Caco-2 (cell line): Measurements from ENCODE around the gene ANKRD22. TPM values are rescaled to one million over a fixed set of nuclear protein-coding genes. Genes with fewer than 3 reads are reported as not detected.

Source experiments
- BruUV-seq: library from RNA; stranded (reverse); fragments of 400-500 nt; replicated peaks from 2 replicates; lab custom pipeline; 2021; lab: Mats Ljungman, UMichigan
- CTCF ChIA-PET: fragments of 300-600 bp; sonication (Branson Sonifier 250); formaldehyde crosslinking; loops from one replicate; lab custom pipeline; 2022; ENCODE audit warnings: antibody characterized with exemption; lab: Charles Lee
- POLR2A ChIA-PET: fragments of 300-600 bp; sonication (Branson Sonifier 250); formaldehyde crosslinking; loops from one replicate; lab custom pipeline; 2022; ENCODE audit warnings: antibody characterized with exemption; lab: Charles Lee
- DNase-seq, 2 experiments: peaks; one replicate each; pipeline versions ENCODE4 v3.0.0 to v3.0.0-alpha.2; 2020 to 2022
- H3K27me3 ChIP-seq: replicated peaks from 2 replicates; pipeline ENCODE4 v1.6.0; 2011; ENCODE audit warnings: low read length; ENCODE audit not compliant: control insufficient read depth, insufficient read depth
- H3K36me3 ChIP-seq: 2 replicates; pipeline ENCODE4 v1.5.1; 2011; ENCODE audit warnings: low read length; ENCODE audit not compliant: control insufficient read depth, insufficient read depth
- H3K4me1 ChIP-seq: fragments of 250-450 bp; sonication (Bioruptor Pico); 2 replicates; pipeline ENCODE4 v1.5.1; 2020; ENCODE audit warnings: mild to moderate bottlenecking
- H3K4me3 ChIP-seq: 2 replicates; pipeline ENCODE4 v1.5.1; 2011; ENCODE audit warnings: low read depth, mild to moderate bottlenecking, control low read depth, low read length
- H3K9me3 ChIP-seq: fragments of 250-450 bp; sonication (Bioruptor Pico); 2 replicates; pipeline ENCODE4 v1.5.1; 2020; ENCODE audit warnings: mild to moderate bottlenecking, moderate library complexity
- H3K27ac Mint-ChIP-seq: one replicate; pipeline ENCODE4 v1.8.0; 2022; ENCODE audit warnings: mixed read lengths; ENCODE audit not compliant: unreplicated experiment
- H3K27me3 Mint-ChIP-seq: one replicate; pipeline ENCODE4 v1.8.0; 2022; ENCODE audit warnings: mixed read lengths; ENCODE audit not compliant: insufficient read depth, unreplicated experiment
- H3K36me3 Mint-ChIP-seq: one replicate; pipeline ENCODE4 v1.8.0; 2022; ENCODE audit warnings: mild to moderate bottlenecking, mixed read lengths; ENCODE audit not compliant: insufficient read depth, unreplicated experiment
- H3K4me1 Mint-ChIP-seq: one replicate; pipeline ENCODE4 v1.8.0; 2022; ENCODE audit warnings: low read depth, mixed read lengths; ENCODE audit not compliant: unreplicated experiment
- H3K4me3 Mint-ChIP-seq: one replicate; pipeline ENCODE4 v1.8.0; 2022; ENCODE audit warnings: mild to moderate bottlenecking, moderate library complexity, mixed read lengths; ENCODE audit not compliant: unreplicated experiment
- H3K9me3 Mint-ChIP-seq: one replicate; pipeline ENCODE4 v1.8.0; 2022; ENCODE audit warnings: mixed read lengths; ENCODE audit not compliant: unreplicated experiment
- CTCF ChIP-seq, 2 experiments: fragments of 200-600 bp in 1 of 2; IDR thresholded peaks; 1 replicate in 1 of 2; 2 replicates in 1 of 2; pipeline versions ENCODE4 v1.5.1 to v1.8.0; 2011 to 2022; ENCODE audit warnings: antibody characterized with exemption in 1 of 2, control low read depth in 1 of 2, inconsistent platforms in 1 of 2, low read depth in 1 of 2, low read length in 1 of 2, mild to moderate bottlenecking in 1 of 2, moderate library complexity in 1 of 2; ENCODE audit not compliant: insufficient read depth in 1 of 2, severe bottlenecking in 1 of 2, unreplicated experiment in 1 of 2
- intact Hi-C: fragments of 100-400 bp; cut with micrococcal nuclease; formaldehyde crosslinking; loops from one replicate; pipeline ENCODE4 v1.10.0; 2022; ENCODE audit not compliant: unreplicated experiment
- total RNA-seq: library from RNA; stranded (reverse); gene quantifications from 2 replicates; pipeline ENCODE4 v1.2.3, GENCODE V29; 2022

Gene ANKRD22
- total RNA-seq, 1 experiment from 2014 or later: not detected

- no peak overlapping the region for H3K4me3 ChIP-seq
- Mint-ChIP-seq H3K9me3 (no peaks in the 10 kb centered on the region), H3K36me3 (no peaks in the 10 kb centered on the region), H3K27ac (no peak overlapping the region), H3K27me3 (peaks cover 16% of the 10 kb centered on the region), H3K4me1 (no peaks in the 10 kb centered on the region), H3K4me3 (no peak overlapping the region)
- no peaks in the 10 kb centered on the region for H3K27me3 ChIP-seq
- CTCF ChIA-PET: no interaction called here
- TF ChIP-seq CTCF (IDR thresholded peaks at IDR 0.05; ENCODE audit: insufficient read depth in 1 of 2, low read depth in 1 of 2, low read length in 1 of 2, severe bottlenecking in 1 of 2, unreplicated experiment in 1 of 2): no peak
- BruUV-seq: no TSS peak
- POLR2A ChIA-PET: no interaction called here
- no peaks in the 10 kb centered on the region for H3K9me3 ChIP-seq
- DNase-seq: no peak
- no peaks in the 10 kb centered on the region for H3K4me1 ChIP-seq
- intact Hi-C loops: loop anchor here (1.0 kb wide), 1 partner anchor 30 kb away; no protein-coding TSS in a partner anchor
- H3K36me3 ChIP-seq: no peaks in the 10 kb centered on the region
Observed at GRCh38 chr10:88865281-88865876, 13.7 kb upstream of the ANKRD22 start.

DNA sequence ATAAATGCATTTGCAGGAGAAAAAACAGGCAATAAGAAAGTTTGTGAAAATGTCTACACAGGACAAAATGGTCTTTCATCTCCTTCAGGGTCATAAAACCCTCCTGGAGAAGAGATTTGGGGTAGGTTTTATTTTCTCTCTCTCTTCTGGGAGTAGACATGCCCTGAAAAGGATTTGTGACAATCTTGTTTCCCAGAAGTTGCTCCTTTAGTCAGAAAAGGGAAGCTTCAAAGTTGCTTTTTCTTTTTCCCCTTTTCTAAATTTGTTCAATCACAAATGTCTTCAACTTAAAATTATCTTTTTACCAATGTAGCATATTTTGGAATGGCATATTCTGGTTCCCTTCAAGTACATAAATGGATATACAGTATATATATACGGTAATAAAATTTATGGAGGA, 9.4 kb upstream of the ANKRD22 start:
- BruUV-seq: no TSS peak

DNA sequence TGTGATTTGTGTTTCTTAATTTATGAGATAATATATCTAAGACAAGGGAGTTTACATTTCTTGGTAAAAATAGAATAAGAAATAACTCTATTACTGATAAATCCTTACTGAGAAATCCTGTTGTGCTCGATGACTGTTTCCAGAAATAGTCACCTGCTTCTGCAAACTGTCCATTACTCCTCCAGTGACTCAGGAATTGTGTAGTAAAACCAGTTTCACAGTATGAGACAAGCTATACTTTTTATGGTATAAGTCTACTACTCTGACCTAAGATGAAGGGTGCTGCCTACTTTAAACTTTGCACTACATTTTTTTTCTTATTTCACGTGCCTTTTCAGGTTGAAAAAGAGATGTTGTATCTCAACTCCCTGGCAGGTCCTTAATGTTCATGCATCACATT, 6.8 kb upstream of the ANKRD22 start:
- TF ChIP-seq CTCF (IDR thresholded peaks at IDR 0.05; ENCODE audit: insufficient read depth in 1 of 2, low read depth in 1 of 2, low read length in 1 of 2, severe bottlenecking in 1 of 2, unreplicated experiment in 1 of 2): no peak
- peaks cover 11% of the 10 kb centered on the region for H3K27me3 Mint-ChIP-seq
- no peaks in the 10 kb centered on the region for H3K36me3 Mint-ChIP-seq
- ChIA-PET CTCF (no interaction called here), POLR2A (interaction anchor here (0.6 kb wide), 1 partner anchor 36 kb away, joined by 4 read pairs; no protein-coding TSS in a partner anchor)
- no peak overlapping the region for H3K4me3 ChIP-seq
- no peak for DNase-seq
- H3K36me3 ChIP-seq: no peaks in the 10 kb centered on the region
- no peaks in the 10 kb centered on the region for H3K9me3 ChIP-seq
- H3K9me3 Mint-ChIP-seq: no peaks in the 10 kb centered on the region
- H3K4me1 Mint-ChIP-seq: no peaks in the 10 kb centered on the region
- H3K27ac Mint-ChIP-seq: no peak overlapping the region
- no TSS peak for BruUV-seq
- intact Hi-C loops: no loop called here
- no peaks in the 10 kb centered on the region for H3K27me3 ChIP-seq
- no peaks in the 10 kb centered on the region for H3K4me1 ChIP-seq
- no peak overlapping the region for H3K4me3 Mint-ChIP-seq

More for the DNA sequence above, 9.4 kb upstream of the ANKRD22 start:
- H3K27me3 ChIP-seq: no peaks in the 10 kb centered on the region
- CTCF ChIA-PET: no interaction called here
- POLR2A ChIA-PET: no interaction called here
- DNase-seq: no peak
- H3K4me1 ChIP-seq: no peaks in the 10 kb centered on the region
- TF ChIP-seq CTCF (IDR thresholded peaks at IDR 0.05; ENCODE audit: insufficient read depth in 1 of 2, low read depth in 1 of 2, low read length in 1 of 2, severe bottlenecking in 1 of 2, unreplicated experiment in 1 of 2): no peak
- no peaks in the 10 kb centered on the region for H3K9me3 ChIP-seq
- Mint-ChIP-seq H3K4me3 (no peak overlapping the region), H3K36me3 (no peaks in the 10 kb centered on the region), H3K9me3 (no peaks in the 10 kb centered on the region), H3K27me3 (peaks cover 11% of the 10 kb centered on the region), H3K4me1 (no peaks in the 10 kb centered on the region), H3K27ac (no peak overlapping the region)
- H3K4me3 ChIP-seq: no peak overlapping the region
- intact Hi-C loops: no loop called here
- H3K36me3 ChIP-seq: no peaks in the 10 kb centered on the region
